ENCODE data around the gene KCNN3.

- no peak for TF ChIP-seq CTCF (IDR thresholded peaks at IDR 0.05)
- TF ChIP-seq EP300 (IDR thresholded peaks at IDR 0.05) = no peak
- no peak for TF ChIP-seq POLR2AphosphoS5 (IDR thresholded peaks at IDR 0.05)
These were observed 18.7 kb upstream of the KCNN3 start for GRCh38 chr1:154888757-154889156.
